Measurements from ENCODE around the gene ADM. TPM values are rescaled to one million over a fixed set of nuclear protein-coding genes. Genes with fewer than 3 reads are reported as not detected.

Gene ADM
- total RNA-seq, 1 donor from 2014 or later, result 169 TPM

DNA sequence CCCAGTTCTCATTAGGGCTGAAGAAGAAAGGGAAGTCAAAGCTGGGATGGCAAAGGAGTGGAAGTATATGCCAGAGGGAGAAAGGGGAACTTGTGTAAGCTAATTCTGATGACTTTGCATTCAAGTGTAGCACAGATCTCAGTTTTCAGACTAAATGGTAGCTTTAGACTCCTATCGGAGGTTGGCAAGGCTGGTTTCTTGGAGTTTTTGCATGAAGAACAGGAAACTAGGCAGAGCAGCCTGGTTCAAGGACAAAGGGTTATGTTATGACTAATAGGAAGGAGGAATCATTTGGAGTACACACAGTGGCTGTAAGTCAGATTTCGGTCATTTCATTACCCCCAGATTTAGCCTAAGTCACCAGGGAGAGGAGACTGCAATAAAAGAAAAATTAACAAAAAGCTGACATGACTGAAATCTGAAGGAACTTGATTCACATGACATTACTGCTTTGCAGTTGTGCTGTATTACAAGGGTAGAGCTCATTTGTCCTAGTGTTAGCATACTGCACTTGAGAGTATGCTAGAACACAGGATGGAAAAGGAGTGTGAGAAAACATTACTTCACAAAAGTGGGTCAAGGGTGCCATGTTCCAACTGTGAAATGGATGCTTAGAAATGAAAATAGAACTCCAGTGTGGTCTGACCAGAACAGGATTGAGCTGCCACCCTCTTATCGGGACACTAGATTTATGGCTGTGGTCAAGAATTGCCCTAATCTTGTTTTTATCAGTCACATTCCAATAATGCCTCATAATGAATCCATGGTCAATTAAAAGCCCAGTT is 23.6 kb downstream of the ADM start:
- H3K36me3 ChIP-seq (ENCODE audit: control insufficient read depth, insufficient read depth, low read length), result no peaks in the 10 kb centered on the region
- peak; percentile 43 for FAIRE-seq
- no peak for DNase-seq (ENCODE audit: low read depth)
- no peak overlapping the region for H3K4me3 ChIP-seq (ENCODE audit: low read depth, low read length)
- TF ChIP-seq, protein P1, sequence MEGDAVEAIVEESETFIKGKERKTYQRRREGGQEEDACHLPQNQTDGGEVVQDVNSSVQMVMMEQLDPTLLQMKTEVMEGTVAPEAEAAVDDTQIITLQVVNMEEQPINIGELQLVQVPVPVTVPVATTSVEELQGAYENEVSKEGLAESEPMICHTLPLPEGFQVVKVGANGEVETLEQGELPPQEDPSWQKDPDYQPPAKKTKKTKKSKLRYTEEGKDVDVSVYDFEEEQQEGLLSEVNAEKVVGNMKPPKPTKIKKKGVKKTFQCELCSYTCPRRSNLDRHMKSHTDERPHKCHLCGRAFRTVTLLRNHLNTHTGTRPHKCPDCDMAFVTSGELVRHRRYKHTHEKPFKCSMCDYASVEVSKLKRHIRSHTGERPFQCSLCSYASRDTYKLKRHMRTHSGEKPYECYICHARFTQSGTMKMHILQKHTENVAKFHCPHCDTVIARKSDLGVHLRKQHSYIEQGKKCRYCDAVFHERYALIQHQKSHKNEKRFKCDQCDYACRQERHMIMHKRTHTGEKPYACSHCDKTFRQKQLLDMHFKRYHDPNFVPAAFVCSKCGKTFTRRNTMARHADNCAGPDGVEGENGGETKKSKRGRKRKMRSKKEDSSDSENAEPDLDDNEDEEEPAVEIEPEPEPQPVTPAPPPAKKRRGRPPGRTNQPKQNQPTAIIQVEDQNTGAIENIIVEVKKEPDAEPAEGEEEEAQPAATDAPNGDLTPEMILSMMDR (IDR thresholded peaks at IDR 0.05; ENCODE audit: insufficient read depth, low read length, severe bottlenecking), result no peak
- H3K27me3 ChIP-seq (ENCODE audit: control insufficient read depth, insufficient read depth, low read length), result no peaks in the 10 kb centered on the region

- FAIRE-seq (no peak), DNase-seq (ENCODE audit: low read depth) (no peak)
- TF ChIP-seq, protein P1 (IDR thresholded peaks at IDR 0.05; ENCODE audit: insufficient read depth, low read length, severe bottlenecking), result no peak
- H3K36me3 ChIP-seq (ENCODE audit: control insufficient read depth, insufficient read depth, low read length), result no peaks in the 10 kb centered on the region
- peaks cover 2% of the 10 kb centered on the region for H3K27me3 ChIP-seq (ENCODE audit: control insufficient read depth, insufficient read depth, low read length)
- H3K4me3 ChIP-seq (ENCODE audit: low read depth, low read length), result no peak overlapping the region
These were observed 24.5 kb downstream of the ADM start for GRCh38 chr11:10329356-10329755.

GRCh38 chr11:10329935-10330334 is 25.1 kb downstream of the ADM start:
- H3K4me3 ChIP-seq (ENCODE audit: low read depth, low read length), result no peak overlapping the region
- FAIRE-seq (no peak), DNase-seq (ENCODE audit: low read depth) (peak; percentile 55)
- TF ChIP-seq, protein P1 (IDR thresholded peaks at IDR 0.05; ENCODE audit: insufficient read depth, low read length, severe bottlenecking), result no peak
- H3K36me3 ChIP-seq (ENCODE audit: control insufficient read depth, insufficient read depth, low read length), result no peaks in the 10 kb centered on the region
- peaks cover 3% of the 10 kb centered on the region for H3K27me3 ChIP-seq (ENCODE audit: control insufficient read depth, insufficient read depth, low read length)

GRCh38 chr11:10331548-10332289 is 26.8 kb downstream of the ADM start:
- TF ChIP-seq, protein P1 (IDR thresholded peaks at IDR 0.05; ENCODE audit: insufficient read depth, low read length, severe bottlenecking), result no peak
- no peak for DNase-seq (ENCODE audit: low read depth)
- no peak overlapping the region for H3K4me3 ChIP-seq (ENCODE audit: low read depth, low read length)
- FAIRE-seq, result no peak
- H3K36me3 ChIP-seq (ENCODE audit: control insufficient read depth, insufficient read depth, low read length), result no peaks in the 10 kb centered on the region
- peaks cover 3% of the 10 kb centered on the region for H3K27me3 ChIP-seq (ENCODE audit: control insufficient read depth, insufficient read depth, low read length)

- no peaks in the 10 kb centered on the region for H3K36me3 ChIP-seq (ENCODE audit: control insufficient read depth, insufficient read depth, low read length)
- H3K27me3 ChIP-seq (ENCODE audit: control insufficient read depth, insufficient read depth, low read length), result peaks cover 3% of the 10 kb centered on the region
- FAIRE-seq (no peak), DNase-seq (ENCODE audit: low read depth) (no peak)
- no peak overlapping the region for H3K4me3 ChIP-seq (ENCODE audit: low read depth, low read length)
- TF ChIP-seq, protein P1 (IDR thresholded peaks at IDR 0.05; ENCODE audit: insufficient read depth, low read length, severe bottlenecking), result no peak
These were observed 28.6 kb downstream of the ADM start for GRCh38 chr11:10333490-10333889.
